GM23338 (cell line): ENCODE measurements around the gene ARID1B. TPM values are rescaled to one million over a fixed set of nuclear protein-coding genes. Genes with fewer than 3 reads are reported as not detected.
A peak's percentile ranks its signal among the peaks of the same experiment; 100 is the strongest.
"Not testable (repeated sequence)": the region's sequence is repeated elsewhere in the genome, so short reads cannot be mapped to it uniquely, and the experiment has no call there.

Experiments used
- ATAC-seq: fragments of 200-7000 bp; cut with Tn5 transposase; 3 replicates; pipeline ENCODE4 v1.9.1; 2020
- DNase-seq: peaks from one replicate; pipeline ENCODE4 v3.0.0-alpha.2; 2015; ENCODE audit warnings: low spot score
- H2AFZ ChIP-seq: fragments of 200-600 bp; sonication (generic); 2 replicates; pipeline ENCODE4 v1.8.0; 2016; ENCODE audit warnings: antibody characterized with exemption, mild to moderate bottlenecking, moderate library complexity
- H3F3A ChIP-seq: fragments of 200-600 bp; sonication (generic); replicated peaks from 2 replicates; pipeline ENCODE4 v1.8.0; 2017; ENCODE audit warnings: antibody characterized with exemption, mixed run types, low read depth
- H3K27ac ChIP-seq: fragments of 200-600 bp; sonication (generic); 2 replicates; pipeline ENCODE4 v1.6.1; 2016; ENCODE audit warnings: low read depth
- H3K27me3 ChIP-seq: fragments of 200-600 bp; sonication (generic); 2 replicates; pipeline ENCODE4 v1.8.0; 2016; ENCODE audit warnings: mild to moderate bottlenecking, mixed run types, moderate library complexity; ENCODE audit not compliant: insufficient read depth
- H3K36me3 ChIP-seq: fragments of 200-600 bp; sonication (generic); 2 replicates; pipeline ENCODE4 v1.8.0; 2016; ENCODE audit warnings: mild to moderate bottlenecking; ENCODE audit not compliant: insufficient read depth
- H3K4me1 ChIP-seq: fragments of 200-600 bp; sonication (generic); 2 replicates; pipeline ENCODE4 v1.8.0; 2016; ENCODE audit warnings: mild to moderate bottlenecking, moderate library complexity; ENCODE audit not compliant: insufficient read depth
- H3K4me2 ChIP-seq: fragments of 200-600 bp; sonication (generic); 2 replicates; pipeline ENCODE4 v1.7.1; 2017; ENCODE audit warnings: mixed run types
- H3K4me3 ChIP-seq: fragments of 200-600 bp; sonication (generic); 2 replicates; pipeline ENCODE4 v1.6.1; 2016; ENCODE audit warnings: mixed run types
- H3K79me2 ChIP-seq: fragments of 200-600 bp; sonication (generic); replicated peaks from 2 replicates; pipeline ENCODE4 v1.8.0; 2017; ENCODE audit warnings: mild to moderate bottlenecking; ENCODE audit not compliant: insufficient read depth
- H3K9me2 ChIP-seq: fragments of 200-600 bp; sonication (generic); 2 replicates; pipeline ENCODE4 v1.8.0; 2017; ENCODE audit not compliant: insufficient read depth
- H4K20me1 ChIP-seq: fragments of 200-600 bp; sonication (generic); replicated peaks from 2 replicates; pipeline ENCODE4 v1.8.0; 2017; ENCODE audit warnings: mild to moderate bottlenecking; ENCODE audit not compliant: insufficient read depth
- H3K27ac Mint-ChIP-seq: 2 replicates; pipeline ENCODE4 v1.8.0; 2020; ENCODE audit warnings: inconsistent platforms, mild to moderate bottlenecking, moderate library complexity, mixed read lengths
- H3K27me3 Mint-ChIP-seq: 3 replicates; pipeline ENCODE4 v1.8.0; 2022; ENCODE audit warnings: low read depth, mild to moderate bottlenecking, moderate library complexity, mixed read lengths, inconsistent platforms; ENCODE audit not compliant: insufficient read depth, poor library complexity
- H3K36me3 Mint-ChIP-seq: 3 replicates; pipeline ENCODE4 v1.8.0; 2021; ENCODE audit warnings: low read depth, mild to moderate bottlenecking, inconsistent platforms, moderate library complexity, mixed read lengths
- H3K4me1 Mint-ChIP-seq: 3 replicates; pipeline ENCODE4 v1.8.0; 2020; ENCODE audit warnings: mild to moderate bottlenecking, inconsistent platforms, mixed read lengths
- H3K4me3 Mint-ChIP-seq: 3 replicates; pipeline ENCODE4 v1.8.0; 2021; ENCODE audit warnings: moderate library complexity, mild to moderate bottlenecking, inconsistent platforms, mixed read lengths
- H3K9me3 Mint-ChIP-seq: 3 replicates; pipeline ENCODE4 v1.8.0; 2020; ENCODE audit warnings: moderate library complexity, mild to moderate bottlenecking, inconsistent platforms, mixed read lengths
- EZH2 ChIP-seq: fragments of 200-600 bp; sonication (generic); IDR thresholded peaks from one replicate; pipeline ENCODE4 v1.8.0; 2017; ENCODE audit warnings: antibody characterized with exemption, mild to moderate bottlenecking, low read depth; ENCODE audit not compliant: unreplicated experiment
- JUNB ChIP-seq: IDR thresholded peaks from one replicate; pipeline ENCODE4 v1.6.1; 2016; ENCODE audit warnings: antibody characterized with exemption; ENCODE audit not compliant: unreplicated experiment
- POLR2AphosphoS5 ChIP-seq: IDR thresholded peaks from 2 replicates; pipeline ENCODE4 v1.6.1; 2016; ENCODE audit warnings: antibody characterized with exemption, low read depth
- STAT1 ChIP-seq: IDR thresholded peaks from one replicate; pipeline ENCODE4 v1.6.1; 2016; ENCODE audit warnings: antibody characterized with exemption; ENCODE audit not compliant: unreplicated experiment
- ZNF462 ChIP-seq: fragments of 250-450 bp; sonication (Bioruptor Pico); IDR thresholded peaks from 2 replicates; pipeline ENCODE4 v1.5.0; 2020; ENCODE audit warnings: mild to moderate bottlenecking, moderate library complexity
- polyA plus RNA-seq: library from polyadenylated mRNA; unstranded; fragments of >200 nt; fragmentation: Nextera tagmentation; extraction: Ambion mirVana; gene quantifications from 2 replicates; pipeline ENCODE4 v1.2.1, GENCODE V29; 2016
- total RNA-seq: library from RNA; depleted of rRNA; stranded (reverse); fragments of >200 nt; shearing (Covaris generic); gene quantifications from 2 replicates; pipeline ENCODE4 v1.2.3, GENCODE V29; 2014

ARID1B gene
- total and polyA plus RNA-seq, 2 experiments from 2014 or later, result 59.3 to 72.2 TPM

- Mint-ChIP-seq H3K27ac (peak overlapping the region; percentile 53), H3K9me3 (no peaks in the 10 kb centered on the region), H3K4me1 (peaks cover 38% of the 10 kb centered on the region), H3K4me3 (peak overlapping the region; percentile 65; the same call in 1 of the 3 replicates), H3K27me3 (peaks cover 16% of the 10 kb centered on the region), H3K36me3 (peaks cover 12% of the 10 kb centered on the region)
- Histone ChIP-seq H3F3A (0 out of 2 replicates have a peak, but pooled peaks cover 5% of the 10 kb centered on the region), H3K27me3 (no peaks in the 10 kb centered on the region), H3K27ac (peak overlapping the region; percentile 62; the same call in 1 of the 2 replicates), H3K4me2 (no peak overlapping the region), H3K4me1 (peaks cover 30% of the 10 kb centered on the region), H3K36me3 (no peaks in the 10 kb centered on the region; the same call in 1 of the 2 replicates), H3K9me2 (no peaks in the 10 kb centered on the region), H3K79me2 (no peaks in the 10 kb centered on the region), H4K20me1 (0 out of 2 replicates have a peak, but pooled peaks cover 2% of the 10 kb centered on the region), H2AFZ (no peak overlapping the region), H3K4me3 (no peak overlapping the region)
- DNase-seq (no peak), ATAC-seq (peak; percentile 34)
- TF ChIP-seq ZNF462 (CRISPR knock-in tag) (no peak), JUNB (no peak), POLR2AphosphoS5 (no peak), STAT1 (no peak), EZH2 (no peak)
These were observed 368.6 kb downstream of the ARID1B start for GRCh38 chr6:157145656-157146285.

GRCh38 chr6:157147054-157148026 lies 370.2 kb downstream of the ARID1B start:
- H3K79me2 ChIP-seq, H3K9me2 ChIP-seq: not testable (repeated sequence)
- peaks cover 38% of the 10 kb centered on the region for H3K4me1 Mint-ChIP-seq

More at GRCh38 chr6:157147054-157148026, 370.2 kb downstream of the ARID1B start:
- H3K36me3 Mint-ChIP-seq, result peaks cover 13% of the 10 kb centered on the region
- ATAC-seq (peak; percentile 18), DNase-seq (peak; percentile 61)
- H2AFZ ChIP-seq, H3F3A ChIP-seq, H3K36me3 ChIP-seq, H3K27me3 ChIP-seq, H3K9me3 Mint-ChIP-seq, H4K20me1 ChIP-seq: not testable (repeated sequence)
- H3K27ac Mint-ChIP-seq, result peak overlapping the region; percentile 52; the same call in 1 of the 2 replicates
- H3K4me3 ChIP-seq, result peak overlapping the region; percentile 53
- H3K4me1 ChIP-seq, result peaks cover 30% of the 10 kb centered on the region
- H3K4me2 ChIP-seq, result peak overlapping the region; percentile 80
- peaks cover 14% of the 10 kb centered on the region for H3K27me3 Mint-ChIP-seq
- peak overlapping the region; percentile 82; the same call in 1 of the 2 replicates for H3K27ac ChIP-seq
- H3K4me3 Mint-ChIP-seq, result peak overlapping the region; percentile 67
